ENCODE measurements around the gene VOPP1.
A peak's percentile ranks its signal among the peaks of the same experiment; 100 is the strongest.

Gene VOPP1

DNA sequence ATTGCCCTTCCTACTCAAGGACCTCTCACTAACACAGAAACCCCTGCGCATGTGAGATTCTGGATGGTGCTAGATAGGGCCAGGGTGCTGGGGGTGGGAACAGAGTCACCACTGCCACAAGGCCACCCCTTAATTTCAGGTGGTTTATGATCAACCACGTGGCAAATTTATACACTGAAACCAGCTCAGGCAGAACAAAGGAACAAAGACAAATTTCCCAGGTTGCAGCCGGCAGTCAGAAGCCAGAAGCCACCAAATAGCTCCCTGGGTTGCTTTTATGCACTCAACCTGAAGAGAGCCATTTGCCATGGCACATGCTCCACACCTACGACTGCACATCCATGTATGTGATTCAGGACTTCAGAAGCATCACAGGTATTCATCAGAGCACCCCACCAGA, 2.5 kb downstream of the VOPP1 start:
- no peaks in the 10 kb centered on the region for H3K9me2 ChIP-seq (replicated peaks; ENCODE audit: insufficient read depth, low read length)

DNA sequence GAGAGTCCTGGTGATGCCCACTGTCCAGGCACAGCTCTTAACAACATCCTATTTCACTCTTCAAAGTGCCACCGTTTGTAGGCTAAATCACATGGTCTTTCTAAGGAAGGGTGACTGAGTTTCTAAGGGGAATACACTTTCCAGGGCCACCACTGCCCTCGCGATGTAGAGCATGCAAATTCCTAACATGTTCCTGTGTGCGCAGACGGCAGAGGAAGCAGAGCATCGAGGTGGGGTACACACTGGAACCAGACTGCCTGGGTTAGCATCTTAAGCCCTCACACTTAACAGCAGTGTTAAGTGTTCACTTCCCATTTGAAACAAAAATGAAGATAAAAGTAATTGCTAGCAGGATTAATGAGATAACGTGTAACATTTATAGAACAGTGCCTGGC, 3.0 kb downstream of the VOPP1 start:
- no peak for TF ChIP-seq EZH2 (optimal IDR thresholded peaks at IDR 0.05; ENCODE audit: low read depth, low read length)
- H4K20me1 ChIP-seq (ENCODE audit: insufficient read depth, low read length), result peaks cover 15% of the 10 kb centered on the region
- no peaks in the 10 kb centered on the region for H3K27me3 ChIP-seq (replicated peaks; ENCODE audit: insufficient read depth, low read length)
- H3K4me2 ChIP-seq (ENCODE audit: low read depth, low read length), result peak overlapping the region; percentile 91
- peak overlapping the region; percentile 93 for H3K27ac ChIP-seq (ENCODE audit: low read length)
- H2AFZ ChIP-seq (ENCODE audit: low read length), result no peak overlapping the region
- H3K9me2 ChIP-seq (replicated peaks; ENCODE audit: insufficient read depth, low read length), result no peaks in the 10 kb centered on the region
- peak overlapping the region; percentile 97 for H3K9ac ChIP-seq (ENCODE audit: low read length)
- H3K4me3 ChIP-seq (ENCODE audit: low read length), result peak overlapping the region; percentile 95
- H3F3A ChIP-seq (ENCODE audit: insufficient read depth, low read length), result peaks cover 83% of the 10 kb centered on the region
- peaks cover 66% of the 10 kb centered on the region for H3K4me1 ChIP-seq (ENCODE audit: low read length)
- peaks cover 93% of the 10 kb centered on the region for H3K79me2 ChIP-seq (ENCODE audit: low read length)
- DNase-seq, result no peak
- H3K9me3 ChIP-seq (replicated peaks; ENCODE audit: insufficient read depth, low read length), result no peaks in the 10 kb centered on the region
- no peaks in the 10 kb centered on the region; the same call in 1 of the 2 replicates for H3K36me3 ChIP-seq (replicated peaks; ENCODE audit: insufficient read depth, low read length)

More for the DNA sequence above, 2.5 kb downstream of the VOPP1 start:
- Histone ChIP-seq H2AFZ (ENCODE audit: low read length) (no peak overlapping the region), H4K20me1 (ENCODE audit: insufficient read depth, low read length) (peaks cover 10% of the 10 kb centered on the region), H3K79me2 (ENCODE audit: low read length) (peaks cover 88% of the 10 kb centered on the region), H3K9me3 (replicated peaks; ENCODE audit: insufficient read depth, low read length) (no peaks in the 10 kb centered on the region), H3K9ac (ENCODE audit: low read length) (peak overlapping the region; percentile 97), H3F3A (ENCODE audit: insufficient read depth, low read length) (peaks cover 82% of the 10 kb centered on the region), H3K36me3 (replicated peaks; ENCODE audit: insufficient read depth, low read length) (no peaks in the 10 kb centered on the region; the same call in 1 of the 2 replicates), H3K27me3 (replicated peaks; ENCODE audit: insufficient read depth, low read length) (no peaks in the 10 kb centered on the region), H3K4me1 (ENCODE audit: low read length) (peaks cover 66% of the 10 kb centered on the region), H3K4me2 (ENCODE audit: low read depth, low read length) (peak overlapping the region; percentile 91), H3K27ac (ENCODE audit: low read length) (peak overlapping the region; percentile 93), H3K4me3 (ENCODE audit: low read length) (peak overlapping the region; percentile 95)
- peak; percentile 83 for DNase-seq
- TF ChIP-seq, protein P1, sequence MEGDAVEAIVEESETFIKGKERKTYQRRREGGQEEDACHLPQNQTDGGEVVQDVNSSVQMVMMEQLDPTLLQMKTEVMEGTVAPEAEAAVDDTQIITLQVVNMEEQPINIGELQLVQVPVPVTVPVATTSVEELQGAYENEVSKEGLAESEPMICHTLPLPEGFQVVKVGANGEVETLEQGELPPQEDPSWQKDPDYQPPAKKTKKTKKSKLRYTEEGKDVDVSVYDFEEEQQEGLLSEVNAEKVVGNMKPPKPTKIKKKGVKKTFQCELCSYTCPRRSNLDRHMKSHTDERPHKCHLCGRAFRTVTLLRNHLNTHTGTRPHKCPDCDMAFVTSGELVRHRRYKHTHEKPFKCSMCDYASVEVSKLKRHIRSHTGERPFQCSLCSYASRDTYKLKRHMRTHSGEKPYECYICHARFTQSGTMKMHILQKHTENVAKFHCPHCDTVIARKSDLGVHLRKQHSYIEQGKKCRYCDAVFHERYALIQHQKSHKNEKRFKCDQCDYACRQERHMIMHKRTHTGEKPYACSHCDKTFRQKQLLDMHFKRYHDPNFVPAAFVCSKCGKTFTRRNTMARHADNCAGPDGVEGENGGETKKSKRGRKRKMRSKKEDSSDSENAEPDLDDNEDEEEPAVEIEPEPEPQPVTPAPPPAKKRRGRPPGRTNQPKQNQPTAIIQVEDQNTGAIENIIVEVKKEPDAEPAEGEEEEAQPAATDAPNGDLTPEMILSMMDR (IDR thresholded peaks at IDR 0.05; ENCODE audit: low read length), result no peak
- TF ChIP-seq EZH2 (optimal IDR thresholded peaks at IDR 0.05; ENCODE audit: low read depth, low read length) (no peak), EZH2phosphoT487 (IDR thresholded peaks at IDR 0.05; ENCODE audit: low read length) (no peak)

DNA sequence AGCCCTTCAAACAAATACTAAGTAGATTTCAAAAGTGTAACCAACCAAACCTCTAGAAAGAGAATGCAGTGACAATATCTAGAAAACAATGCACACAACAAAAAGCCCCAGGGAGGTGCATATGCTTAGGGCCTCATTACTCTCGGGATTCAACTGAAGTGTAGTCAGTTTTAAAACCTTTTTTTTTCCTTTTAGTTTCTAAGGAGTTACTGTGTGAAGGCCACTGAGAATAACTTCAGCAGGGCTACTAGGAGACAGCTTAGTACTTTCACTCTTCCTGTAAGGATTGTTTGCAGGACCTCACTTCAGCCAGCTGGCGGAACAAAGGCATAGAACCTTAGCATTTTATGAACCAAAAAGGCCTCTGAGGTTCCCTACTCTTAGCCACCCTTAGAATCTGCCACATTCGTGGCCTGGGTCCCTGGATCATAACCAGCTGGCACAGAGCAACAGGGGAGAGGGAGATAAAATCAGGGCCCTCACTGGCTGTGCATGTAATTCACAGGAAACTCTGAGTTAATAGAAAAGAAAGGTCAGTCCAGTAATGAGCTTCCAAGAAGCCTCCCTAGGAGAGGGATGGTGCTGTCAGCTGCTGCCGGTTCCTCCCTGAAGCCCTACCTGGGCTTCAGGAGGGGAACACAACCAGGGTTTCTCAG, 3.6 kb downstream of the VOPP1 start:
- Histone ChIP-seq H3K9me3 (replicated peaks; ENCODE audit: insufficient read depth, low read length) (no peaks in the 10 kb centered on the region), H4K20me1 (ENCODE audit: insufficient read depth, low read length) (peaks cover 17% of the 10 kb centered on the region), H3K4me2 (ENCODE audit: low read depth, low read length) (peak overlapping the region; percentile 91), H3K4me1 (ENCODE audit: low read length) (peaks cover 66% of the 10 kb centered on the region), H3K79me2 (ENCODE audit: low read length) (peaks cover 97% of the 10 kb centered on the region), H3K9ac (ENCODE audit: low read length) (peak overlapping the region; percentile 97), H3K4me3 (ENCODE audit: low read length) (peak overlapping the region; percentile 95), H3F3A (ENCODE audit: insufficient read depth, low read length) (peaks cover 83% of the 10 kb centered on the region), H2AFZ (ENCODE audit: low read length) (no peak overlapping the region), H3K36me3 (replicated peaks; ENCODE audit: insufficient read depth, low read length) (no peaks in the 10 kb centered on the region; the same call in 1 of the 2 replicates), H3K27me3 (replicated peaks; ENCODE audit: insufficient read depth, low read length) (no peaks in the 10 kb centered on the region), H3K27ac (ENCODE audit: low read length) (peak overlapping the region; percentile 93), H3K9me2 (replicated peaks; ENCODE audit: insufficient read depth, low read length) (no peaks in the 10 kb centered on the region)
- TF ChIP-seq EZH2phosphoT487 (IDR thresholded peaks at IDR 0.05; ENCODE audit: low read length) (no peak), EZH2 (optimal IDR thresholded peaks at IDR 0.05; ENCODE audit: low read depth, low read length) (no peak)
- TF ChIP-seq, protein P1 (IDR thresholded peaks at IDR 0.05; ENCODE audit: low read length), result no peak
- no peak for DNase-seq

DNA sequence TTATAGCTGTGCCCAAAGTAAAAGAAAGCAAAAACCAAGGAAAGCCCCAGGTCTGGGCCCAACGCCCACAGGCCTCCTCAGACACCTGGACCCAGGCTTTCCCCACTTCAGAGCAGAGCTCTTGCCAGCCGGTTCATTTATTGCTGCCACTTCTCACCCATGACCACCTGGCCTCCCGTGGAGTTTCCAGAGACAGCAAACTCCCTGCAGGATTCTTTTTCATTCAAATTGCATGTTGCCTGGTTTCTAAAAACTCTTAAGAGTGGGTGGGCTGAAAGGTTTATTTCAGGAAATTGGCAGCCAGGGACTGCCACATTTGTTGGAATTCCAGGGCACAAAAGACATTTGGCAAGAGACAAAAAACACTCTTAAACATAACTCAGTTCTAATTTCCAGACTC, 4.7 kb downstream of the VOPP1 start:
- Histone ChIP-seq H3K9me3 (replicated peaks; ENCODE audit: insufficient read depth, low read length) (no peaks in the 10 kb centered on the region), H3F3A (ENCODE audit: insufficient read depth, low read length) (peaks cover 84% of the 10 kb centered on the region), H3K4me1 (ENCODE audit: low read length) (peaks cover 68% of the 10 kb centered on the region), H3K4me3 (ENCODE audit: low read length) (peak overlapping the region; percentile 4), H3K9ac (ENCODE audit: low read length) (peak overlapping the region; percentile 24; the same call in 1 of the 2 replicates), H3K9me2 (replicated peaks; ENCODE audit: insufficient read depth, low read length) (no peaks in the 10 kb centered on the region), H3K36me3 (replicated peaks; ENCODE audit: insufficient read depth, low read length) (no peaks in the 10 kb centered on the region; the same call in 1 of the 2 replicates), H2AFZ (ENCODE audit: low read length) (no peak overlapping the region), H3K79me2 (ENCODE audit: low read length) (peaks cover 97% of the 10 kb centered on the region), H3K27ac (ENCODE audit: low read length) (peak overlapping the region; percentile 93; the same call in 1 of the 2 replicates), H3K4me2 (ENCODE audit: low read depth, low read length) (peak overlapping the region; percentile 41; the same call in 1 of the 2 replicates), H4K20me1 (ENCODE audit: insufficient read depth, low read length) (peaks cover 17% of the 10 kb centered on the region), H3K27me3 (replicated peaks; ENCODE audit: insufficient read depth, low read length) (no peaks in the 10 kb centered on the region)
- DNase-seq, result no peak
- TF ChIP-seq EZH2 (optimal IDR thresholded peaks at IDR 0.05; ENCODE audit: low read depth, low read length) (no peak), EZH2phosphoT487 (IDR thresholded peaks at IDR 0.05; ENCODE audit: low read length) (no peak)
- TF ChIP-seq, protein P1 (IDR thresholded peaks at IDR 0.05; ENCODE audit: low read length), result no peak
